ENCODE results near the gene HNRNPCL1. TPM values are rescaled to one million over a fixed set of nuclear protein-coding genes. Genes with fewer than 3 reads are reported as not detected.

HNRNPCL1 gene
- total and polyA plus RNA-seq, 3 donors from 2014 or later: 0.31 TPM; not detected in 2

DNA sequence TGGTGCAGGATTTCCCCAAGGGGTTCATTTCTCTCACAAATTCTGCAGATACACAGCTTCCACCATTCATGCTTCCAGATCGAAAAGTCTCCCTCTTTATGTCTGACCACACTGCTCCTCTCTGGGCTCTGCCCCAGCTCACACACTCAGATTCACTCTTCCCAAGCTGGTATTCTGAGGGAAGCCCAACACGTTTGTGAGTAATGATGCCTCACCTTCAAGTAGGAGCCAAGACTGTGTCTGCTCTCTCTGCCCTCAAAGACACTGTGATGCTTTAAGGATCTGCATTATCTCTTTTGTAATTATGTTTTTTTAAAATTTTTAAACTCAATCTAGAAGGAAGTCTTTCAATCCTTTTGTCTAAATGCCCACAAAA, 37.1 kb downstream of the HNRNPCL1 start:
- Histone ChIP-seq H3K27me3 (no peaks in the 10 kb centered on the region), H3K9me3 (no peaks in the 10 kb centered on the region), H3K27ac (no peak overlapping the region), H3K4me1 (no peaks in the 10 kb centered on the region), H3K4me3 (no peak overlapping the region), H3K36me3 (ENCODE audit: low read depth, missing control alignments) (no peaks in the 10 kb centered on the region)
- WGBS, 2 donors: 65 to 76% methylated on average over 2 of the region's 2 CpGs
- TF ChIP-seq, protein P1, sequence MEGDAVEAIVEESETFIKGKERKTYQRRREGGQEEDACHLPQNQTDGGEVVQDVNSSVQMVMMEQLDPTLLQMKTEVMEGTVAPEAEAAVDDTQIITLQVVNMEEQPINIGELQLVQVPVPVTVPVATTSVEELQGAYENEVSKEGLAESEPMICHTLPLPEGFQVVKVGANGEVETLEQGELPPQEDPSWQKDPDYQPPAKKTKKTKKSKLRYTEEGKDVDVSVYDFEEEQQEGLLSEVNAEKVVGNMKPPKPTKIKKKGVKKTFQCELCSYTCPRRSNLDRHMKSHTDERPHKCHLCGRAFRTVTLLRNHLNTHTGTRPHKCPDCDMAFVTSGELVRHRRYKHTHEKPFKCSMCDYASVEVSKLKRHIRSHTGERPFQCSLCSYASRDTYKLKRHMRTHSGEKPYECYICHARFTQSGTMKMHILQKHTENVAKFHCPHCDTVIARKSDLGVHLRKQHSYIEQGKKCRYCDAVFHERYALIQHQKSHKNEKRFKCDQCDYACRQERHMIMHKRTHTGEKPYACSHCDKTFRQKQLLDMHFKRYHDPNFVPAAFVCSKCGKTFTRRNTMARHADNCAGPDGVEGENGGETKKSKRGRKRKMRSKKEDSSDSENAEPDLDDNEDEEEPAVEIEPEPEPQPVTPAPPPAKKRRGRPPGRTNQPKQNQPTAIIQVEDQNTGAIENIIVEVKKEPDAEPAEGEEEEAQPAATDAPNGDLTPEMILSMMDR (IDR thresholded peaks at IDR 0.05): no peak
- no peak for TF ChIP-seq POLR2A (IDR thresholded peaks at IDR 0.05)
- intact Hi-C loops (cut with DNase I; ENCODE audit: low total_unique reads): no loop called here
- no peak for DNase-seq

DNA sequence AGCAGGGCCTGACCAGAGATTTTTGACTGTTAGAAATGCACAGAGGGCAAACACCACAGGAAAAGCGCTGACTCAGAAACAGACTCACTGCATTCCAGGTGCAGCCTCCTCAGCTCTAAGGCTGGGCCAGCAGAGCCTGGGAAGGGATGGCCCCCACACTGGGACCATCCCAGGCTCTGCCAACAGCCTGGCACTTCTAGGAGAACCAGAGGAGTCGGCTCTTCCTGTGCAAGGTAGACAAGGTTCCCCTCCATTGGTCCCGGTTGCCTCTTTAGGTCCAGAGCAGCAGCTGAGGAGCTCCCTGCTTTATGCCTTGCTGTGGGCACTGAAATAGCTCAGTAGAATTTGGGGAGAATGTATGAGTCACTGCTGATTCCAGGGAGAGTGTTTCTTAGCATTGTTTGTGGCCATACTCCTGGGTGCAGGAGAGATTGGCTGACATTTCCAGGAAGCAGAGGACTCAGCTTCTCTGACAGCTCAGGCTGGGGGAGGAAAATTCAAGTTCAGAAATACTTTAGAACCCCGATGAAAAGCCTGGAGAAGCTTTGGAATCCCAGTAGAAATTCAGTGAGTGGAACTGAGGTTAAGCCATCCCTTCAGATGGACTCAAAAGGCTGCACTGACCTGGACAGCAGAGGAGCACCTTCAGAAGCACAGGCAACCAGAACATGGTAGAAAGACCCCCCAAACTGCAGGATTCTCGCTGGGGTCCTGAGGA, 37.7 kb downstream of the HNRNPCL1 start:
- Histone ChIP-seq H3K4me1 (no peaks in the 10 kb centered on the region), H3K9me3 (no peaks in the 10 kb centered on the region), H3K4me3 (no peak overlapping the region), H3K36me3 (ENCODE audit: low read depth, missing control alignments) (no peaks in the 10 kb centered on the region), H3K27ac (no peak overlapping the region), H3K27me3 (no peaks in the 10 kb centered on the region)
- no peak for DNase-seq
- TF ChIP-seq, protein P1 (IDR thresholded peaks at IDR 0.05): no peak
- no peak for TF ChIP-seq POLR2A (IDR thresholded peaks at IDR 0.05)
- intact Hi-C loops (cut with DNase I; ENCODE audit: low total_unique reads): no loop called here
- 58 to 80% methylated on average over 2 to 5 of the region's 5 CpGs for WGBS, 2 donors

DNA sequence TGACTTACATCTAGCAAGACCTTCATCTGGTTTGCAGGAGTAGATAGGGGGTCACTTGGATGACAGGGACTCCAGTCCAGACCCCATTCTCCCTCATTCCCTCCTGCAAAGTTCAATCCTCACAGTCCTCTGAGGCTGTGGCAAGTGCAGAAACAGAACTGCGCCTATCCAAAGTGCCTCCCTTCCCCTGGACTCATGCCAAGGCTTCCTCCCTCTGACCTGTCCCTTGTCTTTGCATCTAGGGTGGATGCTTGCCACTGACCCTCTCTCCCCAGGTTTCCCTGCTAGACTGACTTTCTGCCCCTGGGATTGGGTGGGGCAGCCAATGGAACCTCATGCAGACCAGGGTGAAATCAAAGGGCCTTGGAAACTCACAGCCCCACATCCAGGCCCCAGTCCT, 38.6 kb downstream of the HNRNPCL1 start:
- no peak for DNase-seq
- Histone ChIP-seq H3K27ac (no peak overlapping the region), H3K36me3 (ENCODE audit: low read depth, missing control alignments) (no peaks in the 10 kb centered on the region), H3K4me3 (no peak overlapping the region), H3K9me3 (no peaks in the 10 kb centered on the region), H3K27me3 (no peaks in the 10 kb centered on the region), H3K4me1 (no peaks in the 10 kb centered on the region)
- intact Hi-C loops (cut with DNase I; ENCODE audit: low total_unique reads): no loop called here
- TF ChIP-seq, protein P1 (IDR thresholded peaks at IDR 0.05): no peak
- TF ChIP-seq POLR2A (IDR thresholded peaks at IDR 0.05): no peak
- 89% methylated on average over 1 of the region's 1 CpG; no CpG with 5 or more reads in 1 of the 2 donors for WGBS, 2 donors

DNA sequence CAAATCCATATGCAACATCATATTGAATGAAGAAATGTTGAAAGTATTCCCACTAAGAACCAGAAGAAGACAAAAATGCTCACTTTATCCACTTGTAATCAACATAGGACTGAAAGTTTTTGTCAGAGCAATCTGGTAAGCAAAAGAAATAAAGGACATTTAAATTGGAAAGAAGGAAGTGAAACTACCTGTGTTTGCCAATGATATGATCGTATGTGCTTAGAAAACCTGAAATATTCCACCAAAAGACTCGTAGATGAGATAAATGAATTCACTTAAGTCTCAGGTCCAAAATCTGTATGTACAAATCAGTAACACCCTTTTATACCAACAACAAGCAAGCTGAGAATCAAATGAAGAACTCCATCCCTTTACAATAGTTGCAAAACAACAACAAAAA, 48.8 kb downstream of the HNRNPCL1 start:
- DNase-seq: no peak
- TF ChIP-seq POLR2A (IDR thresholded peaks at IDR 0.05): no peak
- TF ChIP-seq, protein P1 (IDR thresholded peaks at IDR 0.05): no peak
- no peak overlapping the region for H3K4me3 ChIP-seq
- H3K4me1 ChIP-seq: no peaks in the 10 kb centered on the region
- 71 to 82% methylated on average over 2 of the region's 2 CpGs for WGBS, 2 donors
- H3K27me3 ChIP-seq: no peaks in the 10 kb centered on the region
- no peaks in the 10 kb centered on the region for H3K9me3 ChIP-seq
- no peak overlapping the region for H3K27ac ChIP-seq
- intact Hi-C loops (cut with DNase I; ENCODE audit: low total_unique reads): no loop called here
- no peaks in the 10 kb centered on the region for H3K36me3 ChIP-seq (ENCODE audit: low read depth, missing control alignments)

DNA sequence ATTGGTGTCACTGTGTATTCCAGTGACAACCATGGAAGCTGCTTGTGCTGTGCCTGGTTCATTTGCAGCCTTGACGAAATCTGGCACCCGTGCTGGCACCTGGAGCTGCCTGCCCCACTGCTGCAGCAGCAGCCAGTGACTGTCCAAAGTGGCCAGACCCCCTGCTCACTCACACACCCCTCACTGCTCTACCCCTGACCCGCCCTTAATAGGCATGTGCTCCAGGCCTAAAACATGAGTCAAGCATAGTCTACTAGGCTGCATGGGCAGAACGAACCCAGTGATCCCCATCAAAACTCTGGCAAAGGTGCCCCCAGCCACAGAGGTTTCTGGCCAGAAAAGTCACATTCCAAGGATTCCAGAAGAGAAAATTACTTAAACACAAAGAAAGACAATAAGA, 49.6 kb downstream of the HNRNPCL1 start:
- Histone ChIP-seq H3K27me3 (no peaks in the 10 kb centered on the region), H3K27ac (no peak overlapping the region), H3K4me3 (no peak overlapping the region), H3K4me1 (no peaks in the 10 kb centered on the region), H3K9me3 (no peaks in the 10 kb centered on the region), H3K36me3 (ENCODE audit: low read depth, missing control alignments) (no peaks in the 10 kb centered on the region)
- no peak for DNase-seq
- 58 to 70% methylated on average over 4 of the region's 4 CpGs for WGBS, 2 donors
- intact Hi-C loops (cut with DNase I; ENCODE audit: low total_unique reads): no loop called here
- no peak for TF ChIP-seq POLR2A (IDR thresholded peaks at IDR 0.05)
- TF ChIP-seq, protein P1 (IDR thresholded peaks at IDR 0.05): no peak

Data from testis (tissue), 3 donors.